ENCODE measurements around the gene PLAC9.

Gene PLAC9

GRCh38 chr10:80182986-80183385, 50.5 kb downstream of the PLAC9 start:
- Histone ChIP-seq H3K9me3 (ENCODE audit: control insufficient read depth, insufficient read depth, low read depth, low read length) (no peaks in the 10 kb centered on the region), H3K27ac (ENCODE audit: extremely low read depth, low read depth, low read length) (no peak overlapping the region), H3K4me3 (ENCODE audit: low read depth, low read length) (no peak overlapping the region), H3K4me1 (ENCODE audit: control insufficient read depth, insufficient read depth, low read length) (no peaks in the 10 kb centered on the region), H3K36me3 (ENCODE audit: control insufficient read depth in 2 of 2, insufficient read depth in 1 of 2, low read length in 2 of 2) (peaks cover 0 to 16% of the 10 kb centered on the region in 2 experiments; a peak in 2 of 3 replicates)
- no peak for TF ChIP-seq ZNF600 (tag by site-specific recombination; IDR thresholded peaks at IDR 0.05)
- no peak for TF ChIP-seq ZNF133 (tag by site-specific recombination; IDR thresholded peaks at IDR 0.05)
- TF ChIP-seq BCL6B (tag by site-specific recombination; IDR thresholded peaks at IDR 0.05) = no peak
- POLR2A ChIA-PET = interaction anchor here (1.5 kb wide), 1 partner anchor 21 kb away, joined by 4 read pairs; no protein-coding TSS in a partner anchor
- CTCF ChIA-PET = no interaction called here

GRCh38 chr10:80183436-80183835, 50.9 kb downstream of the PLAC9 start:
- ChIA-PET CTCF (no interaction called here), POLR2A (interaction anchor here (1.5 kb wide), 1 partner anchor 21 kb away, joined by 4 read pairs; no protein-coding TSS in a partner anchor)
- Histone ChIP-seq H3K9me3 (ENCODE audit: control insufficient read depth, insufficient read depth, low read depth, low read length) (no peaks in the 10 kb centered on the region), H3K36me3 (ENCODE audit: control insufficient read depth in 2 of 2, insufficient read depth in 1 of 2, low read length in 2 of 2) (peaks cover 0 to 16% of the 10 kb centered on the region in 2 experiments; a peak in 2 of 3 replicates), H3K4me1 (ENCODE audit: control insufficient read depth, insufficient read depth, low read length) (no peaks in the 10 kb centered on the region), H3K27ac (ENCODE audit: extremely low read depth, low read depth, low read length) (no peak overlapping the region), H3K4me3 (ENCODE audit: low read depth, low read length) (no peak overlapping the region)
- no peak for TF ChIP-seq ZNF561 (tag by site-specific recombination; IDR thresholded peaks at IDR 0.05; ENCODE audit: borderline replicate concordance)
- no peak for TF ChIP-seq ZNF830 (tag by site-specific recombination; IDR thresholded peaks at IDR 0.05; ENCODE audit: low read depth)
- no peak for TF ChIP-seq BCL11A (tag by site-specific recombination; IDR thresholded peaks at IDR 0.05; ENCODE audit: low read depth)
- no peak for TF ChIP-seq SP2 (tag by site-specific recombination; IDR thresholded peaks at IDR 0.05)
- TF ChIP-seq ZBTB8A (tag by site-specific recombination; IDR thresholded peaks at IDR 0.05) = no peak
- no peak for TF ChIP-seq ZSCAN4 (tag by site-specific recombination; IDR thresholded peaks at IDR 0.05)

- ChIA-PET CTCF (interaction anchor here (1.1 to 1.6 kb wide), 2 partner anchors 10 to 20 kb away, joined by 3 read pairs; no protein-coding TSS in a partner anchor), POLR2A (interaction anchor here (1.5 kb wide), 1 partner anchor 20 kb away, joined by 4 read pairs; no protein-coding TSS in a partner anchor)
- H3K36me3 ChIP-seq (ENCODE audit: control insufficient read depth in 2 of 2, insufficient read depth in 1 of 2, low read length in 2 of 2) = peaks cover 0 to 16% of the 10 kb centered on the region in 2 experiments; a peak in 2 of 3 replicates
- TF ChIP-seq ZNF133 (tag by site-specific recombination; IDR thresholded peaks at IDR 0.05) = no peak
- TF ChIP-seq ZNF704 (tag by site-specific recombination; IDR thresholded peaks at IDR 0.05) = no peak
- no peak for TF ChIP-seq SP3 (tag by site-specific recombination; IDR thresholded peaks at IDR 0.05)
- 0 out of 2 replicates have a peak, but pooled peaks have one; percentile 13 for TF ChIP-seq PRDM6 (tag by site-specific recombination; IDR thresholded peaks at IDR 0.05)
- no peak for TF ChIP-seq ZNF677 (tag by site-specific recombination; IDR thresholded peaks at IDR 0.05)
- TF ChIP-seq ZSCAN5A (tag by site-specific recombination; IDR thresholded peaks at IDR 0.05) = no peak
- TF ChIP-seq ZFP41 (tag by site-specific recombination; IDR thresholded peaks at IDR 0.05; ENCODE audit: borderline replicate concordance) = no peak
- no peak for TF ChIP-seq GLIS1 (tag by site-specific recombination; IDR thresholded peaks at IDR 0.05)
- no peaks in the 10 kb centered on the region for H3K4me1 ChIP-seq (ENCODE audit: control insufficient read depth, insufficient read depth, low read length)
- no peaks in the 10 kb centered on the region for H3K9me3 ChIP-seq (ENCODE audit: control insufficient read depth, insufficient read depth, low read depth, low read length)
- H3K27ac ChIP-seq (ENCODE audit: extremely low read depth, low read depth, low read length) = no peak overlapping the region
- no peak overlapping the region for H3K4me3 ChIP-seq (ENCODE audit: low read depth, low read length)
Observed at GRCh38 chr10:80184291-80184690, 51.8 kb downstream of the PLAC9 start.

Data from HEK293 (cell line).